EL (cell line): ENCODE results near the gene MAP1A.

Source experiments
- DNase-seq: peaks from one replicate; pipeline ENCODE4 v3.0.0-alpha.2; 2016

MAP1A gene

DNA sequence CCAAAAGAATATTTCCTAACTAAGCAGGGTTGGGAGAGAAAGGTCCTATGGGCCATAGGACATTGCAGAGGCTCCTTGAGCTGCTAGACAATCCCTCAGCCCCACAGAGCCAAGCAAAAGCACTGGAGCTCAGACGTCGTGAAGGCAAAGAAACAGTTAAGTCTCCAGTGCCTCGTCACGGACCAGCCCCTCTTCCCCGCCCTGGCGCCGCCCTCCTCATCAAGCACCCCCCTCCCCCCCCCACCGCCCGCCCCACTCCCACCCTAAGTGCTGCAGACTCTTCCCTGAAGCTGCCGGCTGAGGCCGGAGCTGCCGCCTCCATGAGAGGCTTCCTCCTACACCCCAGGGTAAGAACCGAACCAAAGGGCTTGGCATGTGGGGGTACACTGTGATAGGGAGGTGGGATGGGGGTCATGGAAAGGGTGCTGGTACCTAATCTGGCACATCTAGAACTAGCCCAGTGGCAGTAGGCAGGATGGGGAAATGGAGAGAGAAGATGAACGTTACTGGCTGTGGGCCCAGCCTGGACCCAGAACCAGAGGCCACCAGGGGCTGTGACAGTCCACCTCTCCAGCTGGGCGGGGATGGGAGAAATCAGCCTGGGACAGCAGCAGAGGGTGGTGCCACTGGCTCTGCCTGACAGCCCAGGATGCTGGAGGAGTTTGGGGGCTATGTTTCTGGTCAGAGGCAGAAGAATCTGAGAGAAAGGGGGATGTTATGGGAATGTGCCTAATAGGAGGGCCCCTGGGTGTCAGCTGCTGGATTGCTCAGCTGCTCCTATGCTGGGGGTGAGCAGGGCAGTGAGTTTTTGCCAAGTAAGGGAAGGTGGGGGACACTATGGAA, at the start of gene MAP1A:
TSS of gene MAP1A (plus strand) at position 255 of the 843 bp plus-strand sequence. CDS start 3,866 bp downstream, outside the sequence.
- DNase-seq: peak; percentile 58

- DNase-seq: peak; percentile 15
These were observed 47.5 kb upstream of the MAP1A start for GRCh38 chr15:43469867-43470266.

DNA sequence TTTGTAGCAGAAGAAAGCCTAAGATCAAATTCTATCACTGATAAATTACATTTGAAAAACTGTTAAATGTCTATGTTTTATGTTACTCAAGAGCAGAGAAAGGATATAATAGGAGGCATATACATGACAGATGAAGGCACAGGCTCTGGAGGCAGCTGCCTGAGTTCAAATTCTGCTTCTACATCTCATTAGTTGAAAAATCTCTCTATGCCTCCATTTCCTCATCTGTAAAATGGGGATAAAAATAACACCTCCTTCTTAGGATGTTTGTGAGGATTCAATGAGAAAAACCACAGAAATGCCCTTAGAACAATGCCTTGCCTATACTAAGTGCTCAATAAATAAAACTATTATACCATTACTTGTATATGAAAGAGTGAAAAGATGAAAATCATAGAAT, 45.4 kb upstream of the MAP1A start:
- DNase-seq: no peak

DNA sequence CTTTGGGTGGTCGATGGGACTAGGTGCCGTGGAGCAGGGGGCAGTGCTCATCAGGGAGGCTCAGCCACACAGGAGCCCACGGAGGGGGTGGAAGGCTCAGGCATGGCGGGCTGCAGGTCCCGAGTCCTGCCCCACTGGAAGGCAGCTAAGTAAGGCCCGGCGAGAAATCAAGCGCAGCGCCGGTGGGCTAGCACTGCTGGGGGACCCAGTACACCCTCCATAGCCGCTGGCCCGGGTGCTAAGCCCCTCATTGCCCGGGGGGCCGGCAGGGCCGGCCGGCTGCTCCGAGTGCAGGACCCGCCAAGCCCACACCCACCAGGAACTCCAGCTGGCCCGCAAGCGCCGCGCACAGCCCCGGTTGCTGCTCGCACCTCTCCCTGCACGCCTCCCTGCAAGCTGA, 43.5 kb upstream of the MAP1A start:
- no peak for DNase-seq

GRCh38 chr15:43483297-43484128, 33.9 kb upstream of the MAP1A start:
- peak; percentile 21 for DNase-seq

DNA sequence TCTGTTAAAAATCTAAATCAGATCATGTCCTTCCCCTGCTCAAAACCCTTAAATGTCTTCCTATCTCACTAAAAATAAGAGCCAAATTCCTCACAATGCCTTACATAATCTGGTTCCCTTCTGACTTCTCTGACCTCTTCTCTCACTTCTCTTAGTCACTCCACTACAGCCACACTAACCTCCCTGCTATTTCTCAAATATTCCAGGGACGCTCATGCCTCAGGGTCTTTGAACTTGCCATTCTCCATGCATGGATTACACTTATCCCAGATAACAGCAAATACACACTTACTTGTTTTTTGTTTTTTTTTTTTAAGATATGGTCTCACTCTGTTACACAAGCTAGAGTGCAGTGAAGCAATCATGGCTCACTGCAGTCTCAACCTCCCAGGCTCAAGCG, 33.0 kb upstream of the MAP1A start:
- peak; percentile 47 for DNase-seq

DNA sequence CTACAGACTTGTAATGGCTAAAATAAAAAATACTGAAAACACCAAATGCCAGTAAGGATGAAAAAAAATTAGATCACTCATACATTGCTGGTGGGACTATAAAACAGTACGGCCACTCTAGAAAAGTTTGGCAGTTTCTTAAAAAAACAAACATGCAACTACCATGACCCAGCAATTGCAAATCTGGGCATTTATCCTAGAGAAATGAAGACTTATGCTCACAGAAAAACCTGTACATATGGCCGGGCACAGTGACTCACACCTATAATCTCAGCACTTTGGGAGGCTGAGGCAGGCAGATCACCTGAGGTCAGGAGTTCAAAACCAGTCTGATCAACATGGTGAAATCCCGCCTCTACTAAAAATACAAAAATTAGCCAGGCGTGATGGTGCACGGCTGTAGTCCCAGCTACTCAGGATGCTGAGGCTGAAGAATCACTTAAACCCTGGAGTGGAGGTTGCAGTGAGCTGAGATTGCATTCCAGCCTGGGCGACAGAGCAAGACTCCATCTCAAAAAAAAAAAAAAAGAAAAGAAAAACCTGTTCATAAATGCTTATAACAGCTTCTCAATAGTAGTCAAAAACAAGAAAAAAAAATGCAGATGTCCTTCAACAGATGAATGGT, 30.0 kb upstream of the MAP1A start:
- no peak for DNase-seq

DNA sequence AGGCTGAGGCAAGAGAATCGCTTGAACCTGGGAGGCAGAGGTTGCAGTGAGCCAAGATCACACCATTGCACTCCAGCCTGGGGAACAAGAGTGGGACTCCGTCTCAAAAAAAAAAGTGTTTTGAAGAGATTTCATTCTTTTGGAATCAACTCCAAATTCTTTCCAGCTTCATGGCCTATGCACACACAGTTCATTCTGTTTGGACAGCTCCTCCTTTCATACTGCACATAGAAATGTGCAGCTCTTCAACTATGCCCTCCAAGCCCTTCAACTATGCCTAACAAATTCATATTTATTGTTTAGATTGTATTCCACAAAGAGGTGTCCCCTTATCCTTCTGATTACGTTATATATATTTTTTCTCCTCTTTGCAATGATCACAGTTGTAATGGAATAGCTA, 28.6 kb upstream of the MAP1A start:
- DNase-seq: no peak

GRCh38 chr15:43489191-43489590, 28.2 kb upstream of the MAP1A start:
- DNase-seq: no peak

DNA sequence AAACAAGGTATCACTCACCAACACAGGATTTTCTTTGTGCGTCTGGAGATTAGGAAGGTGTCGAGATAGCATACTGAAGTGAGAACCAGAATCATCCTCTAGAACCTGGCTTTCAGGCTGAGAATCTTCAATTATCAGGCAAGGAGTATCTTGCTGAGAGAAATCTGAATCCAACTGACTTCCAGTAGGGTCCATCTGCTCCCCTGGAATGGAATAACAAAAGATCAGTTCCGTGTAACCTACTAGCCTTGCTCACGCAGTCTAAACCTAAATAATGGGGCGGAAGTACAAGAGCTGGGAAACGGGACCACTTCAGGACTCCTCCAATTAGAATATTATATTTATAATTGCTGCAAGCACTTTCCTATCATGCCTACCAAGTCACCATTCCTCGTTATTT, 25.1 kb upstream of the MAP1A start:
- no peak for DNase-seq

DNA sequence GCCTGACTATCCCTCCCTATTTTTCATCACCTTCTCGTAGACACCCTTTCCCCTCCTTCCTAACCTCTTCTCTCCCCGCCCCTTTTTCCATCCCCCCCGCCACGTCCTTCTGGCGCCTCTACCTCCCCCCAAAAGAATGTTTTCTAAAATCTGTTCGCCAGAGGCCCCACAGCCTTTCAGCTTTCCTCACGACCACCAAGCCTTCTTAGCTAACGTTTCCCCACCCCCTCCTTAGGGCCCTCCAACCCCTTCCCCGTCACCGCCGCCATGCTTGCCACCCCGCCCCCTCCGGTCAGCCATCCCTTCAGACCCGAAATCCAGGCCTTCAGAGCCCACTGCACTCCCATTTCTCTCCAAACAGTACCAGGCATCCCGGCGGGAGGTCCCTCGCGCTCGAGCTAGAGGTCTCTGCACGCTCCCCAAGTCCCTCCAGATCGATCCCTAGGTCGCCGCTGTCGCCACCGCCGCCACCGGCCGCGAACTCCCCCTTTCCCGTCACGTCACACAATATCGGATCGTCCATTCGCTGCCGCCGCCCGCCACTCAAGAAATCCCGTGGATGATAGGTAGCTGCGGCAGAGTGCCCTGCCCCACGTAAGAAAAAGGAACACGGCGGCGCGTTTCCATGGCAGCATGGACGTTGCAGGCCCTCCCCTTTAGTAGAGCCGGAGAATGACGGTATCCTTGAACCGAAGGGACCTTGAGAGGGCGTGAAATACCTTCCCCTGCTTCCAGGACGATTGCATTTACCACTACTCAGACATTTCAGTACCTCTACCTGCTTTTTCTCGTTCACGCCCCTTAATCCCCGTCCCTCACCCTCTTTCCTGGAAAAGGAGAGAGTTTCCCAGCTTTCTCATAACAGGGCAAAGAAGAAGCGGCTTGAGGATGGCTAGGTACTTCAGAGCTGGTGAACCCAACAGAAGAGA, 24.5 kb upstream of the MAP1A start, which contains the start of gene TP53BP1:
TSS of gene TP53BP1 (minus strand) at position 484 of the 929 bp plus-strand sequence. CDS start at position 371, 113 bp downstream.
- peak; percentile 95 for DNase-seq

DNA sequence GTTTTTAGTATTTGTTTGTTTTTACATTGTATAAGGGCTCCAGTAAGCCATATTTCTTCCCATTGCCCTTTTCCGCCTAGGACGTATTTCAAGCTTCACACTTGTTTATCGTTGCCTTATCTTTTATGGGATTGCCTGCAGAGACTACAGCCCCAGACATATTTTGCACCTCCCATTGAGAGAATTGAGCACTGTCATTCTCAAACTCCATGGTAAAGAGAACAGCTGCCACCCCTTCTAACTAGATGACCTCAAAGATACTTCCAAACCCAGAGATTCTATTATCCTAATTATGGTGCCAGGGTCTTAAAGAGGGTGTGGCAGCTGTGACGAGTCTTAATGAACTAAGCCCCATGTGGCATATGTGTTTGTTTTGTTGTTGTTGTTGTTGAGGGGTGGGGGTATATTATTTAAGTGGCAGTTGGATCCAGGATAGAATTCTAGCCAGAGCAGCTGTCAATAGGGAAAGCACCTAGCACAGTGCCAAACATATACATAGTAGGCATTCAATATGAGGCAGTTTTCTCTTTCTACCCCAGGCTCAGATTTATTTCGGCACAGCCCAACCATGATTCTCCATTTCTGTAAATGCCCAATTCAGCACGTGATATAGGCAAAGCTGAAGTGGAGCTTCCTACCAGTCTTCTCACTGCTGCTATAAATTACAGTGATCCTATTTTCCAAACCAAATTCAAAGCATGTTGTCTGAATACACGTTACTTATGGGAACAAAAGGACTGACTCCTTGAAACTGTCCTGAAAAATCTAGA, 23.5 kb upstream of the MAP1A start:
- DNase-seq: no peak

- DNase-seq: no peak
These were observed 18.4 kb upstream of the MAP1A start for GRCh38 chr15:43498990-43499389.

DNA sequence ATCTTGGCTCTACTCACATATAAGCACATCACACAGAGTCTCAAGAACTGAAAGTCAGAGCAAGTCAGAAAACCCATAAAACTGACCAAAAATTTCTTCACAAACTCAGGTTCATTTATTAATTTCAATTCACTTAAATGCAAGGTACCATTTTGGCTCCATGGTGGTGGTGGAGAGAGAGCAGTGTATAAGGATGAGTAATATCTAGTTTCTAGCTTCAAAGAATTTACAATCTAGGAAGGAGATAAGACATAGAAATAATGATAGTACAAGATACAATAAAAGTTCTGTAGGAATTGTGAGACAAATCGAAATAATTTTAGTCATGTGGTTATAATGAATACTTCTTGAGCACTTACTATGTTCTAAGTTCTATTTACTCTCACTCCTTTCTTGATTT, 17.8 kb upstream of the MAP1A start:
- no peak for DNase-seq

DNA sequence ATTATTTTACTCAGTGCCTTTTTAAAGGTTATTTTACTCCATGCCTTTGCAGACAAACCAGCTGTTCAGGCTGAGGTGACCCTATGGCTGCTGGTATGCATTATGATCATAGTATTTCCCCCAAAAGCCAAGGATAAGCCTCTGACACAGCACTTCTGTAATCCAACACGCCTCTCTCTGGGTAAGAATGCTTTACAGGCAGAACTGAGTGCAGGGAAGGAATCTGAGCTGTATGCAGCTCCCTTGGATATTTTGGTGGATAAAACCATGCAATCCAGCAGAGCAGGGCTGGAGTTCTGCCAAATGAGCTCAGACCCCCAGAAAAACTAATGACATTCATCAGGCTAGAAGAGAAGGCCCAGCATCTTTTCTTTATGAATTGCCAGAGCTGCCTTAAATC, 11.7 kb upstream of the MAP1A start:
- DNase-seq: peak; percentile 30

DNA sequence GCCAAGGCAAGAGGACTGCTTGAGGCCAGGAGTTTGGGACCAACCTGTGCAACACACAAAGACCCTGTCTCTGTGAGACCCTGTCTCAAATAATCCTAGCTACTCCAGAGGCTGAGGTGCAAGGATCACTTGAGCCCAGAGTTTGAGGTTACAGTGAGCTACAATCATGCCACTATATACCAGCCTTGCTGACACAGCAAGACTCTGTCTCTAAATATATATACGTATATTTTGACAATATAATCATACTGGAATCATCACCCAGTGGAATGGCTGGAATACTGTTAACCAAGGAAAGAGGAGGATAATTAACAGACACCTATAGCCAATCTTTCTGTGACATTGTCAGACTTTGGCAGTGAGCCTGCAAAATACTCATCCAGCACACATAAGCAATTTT, 9.0 kb upstream of the MAP1A start:
- no peak for DNase-seq

DNA sequence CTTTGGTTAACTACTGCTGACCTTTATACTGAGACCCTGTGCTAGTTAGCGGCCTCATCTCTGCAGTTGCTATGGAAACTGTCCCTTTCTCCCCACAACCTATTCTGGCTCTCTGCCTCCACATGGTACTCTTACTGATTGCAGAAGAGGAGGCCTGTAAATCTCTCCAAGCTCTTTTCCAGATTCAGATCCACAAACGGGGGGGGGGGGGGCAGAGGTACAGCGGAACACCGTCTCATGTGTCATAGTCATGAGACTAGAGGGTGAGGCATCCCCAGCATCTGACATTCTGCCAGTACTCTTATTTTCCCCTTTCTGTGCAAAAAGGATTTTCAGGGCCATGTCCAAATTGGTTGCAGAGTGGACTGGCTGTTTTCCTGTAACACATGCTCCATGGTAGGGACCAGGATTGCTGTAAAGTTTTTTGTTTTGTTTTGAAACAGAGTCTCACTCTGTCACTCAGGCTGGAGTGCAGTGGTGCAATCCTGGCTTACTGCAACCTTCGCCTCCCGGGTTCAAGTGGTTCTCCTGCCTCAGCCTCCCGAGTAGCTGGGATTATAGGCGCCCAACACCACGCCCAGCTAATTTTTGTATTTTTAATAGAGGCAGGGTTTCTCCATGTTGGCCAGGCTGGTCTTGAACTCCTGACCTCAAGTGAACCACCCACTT, 8.3 kb upstream of the MAP1A start:
- peak; percentile 16 for DNase-seq

- DNase-seq: no peak
These were observed 7.7 kb upstream of the MAP1A start for GRCh38 chr15:43509660-43510199.

DNA sequence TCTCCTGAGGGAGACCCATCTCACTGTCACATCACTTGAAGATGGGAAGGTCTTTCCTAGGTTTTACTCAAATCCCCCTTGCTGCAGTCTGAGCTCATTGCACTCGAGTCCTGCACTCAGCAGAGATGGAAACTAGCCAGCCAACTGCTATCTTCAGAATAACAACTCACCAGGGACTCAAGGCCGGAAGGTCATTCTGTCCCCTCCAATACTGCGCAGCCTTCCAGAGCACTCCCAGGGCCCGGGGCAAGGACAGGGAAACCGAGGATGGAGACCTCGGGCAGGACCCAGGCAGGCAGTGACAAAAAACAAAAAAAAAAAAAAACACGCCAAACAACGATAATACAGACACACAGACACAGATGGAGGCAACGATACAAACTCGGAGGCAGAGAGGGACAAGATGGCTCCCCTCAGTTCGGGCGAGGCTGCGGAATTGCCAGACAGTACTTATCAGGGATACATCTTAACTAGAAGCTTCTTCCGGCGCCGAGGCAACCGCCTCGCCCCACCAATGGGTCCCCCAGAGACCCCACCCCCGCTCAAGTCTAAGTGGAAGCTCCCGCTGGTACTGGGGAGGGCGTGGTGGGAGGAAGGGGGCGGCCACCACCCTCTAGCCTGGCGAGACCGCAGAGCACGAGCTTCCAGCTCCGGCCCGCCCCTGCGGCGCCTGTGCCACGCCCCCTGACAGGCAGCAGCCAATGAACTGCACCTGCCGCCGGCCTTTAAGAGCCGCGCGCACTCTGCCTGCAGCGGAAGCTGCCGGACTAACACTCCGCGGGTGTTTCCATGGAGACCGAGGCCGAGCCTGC, 7.0 kb upstream of the MAP1A start:
- peak; percentile 99 for DNase-seq
